Measurements from ENCODE around the gene GMCL2.

The GMCL2 gene

GRCh38 chr5:178143246-178143645, 43.9 kb downstream of the GMCL2 start:
- no peak for DNase-seq (ENCODE audit: low read depth)
- no peak for TF ChIP-seq CTCF (IDR thresholded peaks at IDR 0.05; ENCODE audit: control insufficient read depth, extremely low read depth, insufficient read depth)
- no peak overlapping the region for H3K4me3 ChIP-seq (ENCODE audit: low read depth, low read length)

GRCh38 chr5:178142642-178143041, 44.5 kb downstream of the GMCL2 start:
- no peak for DNase-seq (ENCODE audit: low read depth)
- TF ChIP-seq CTCF (IDR thresholded peaks at IDR 0.05; ENCODE audit: control insufficient read depth, extremely low read depth, insufficient read depth) = no peak

GRCh38 chr5:178141550-178141949, 45.6 kb downstream of the GMCL2 start:
- no peak overlapping the region for H3K4me3 ChIP-seq (ENCODE audit: low read depth, low read length)
- DNase-seq (ENCODE audit: low read depth) = no peak
- TF ChIP-seq CTCF (IDR thresholded peaks at IDR 0.05; ENCODE audit: control insufficient read depth, extremely low read depth, insufficient read depth) = no peak

More at GRCh38 chr5:178142642-178143041, 44.5 kb downstream of the GMCL2 start:
- no peak overlapping the region for H3K4me3 ChIP-seq (ENCODE audit: low read depth, low read length)

- no peak overlapping the region for H3K4me3 ChIP-seq (ENCODE audit: low read depth, low read length)
- no peak for DNase-seq (ENCODE audit: low read depth)
- TF ChIP-seq CTCF (IDR thresholded peaks at IDR 0.05; ENCODE audit: control insufficient read depth, extremely low read depth, insufficient read depth) = no peak
Measured at GRCh38 chr5:178137991-178138390, 49.2 kb downstream of the GMCL2 start.

GRCh38 chr5:178136990-178137389, 50.2 kb downstream of the GMCL2 start:
- DNase-seq (ENCODE audit: low read depth) = no peak
- TF ChIP-seq CTCF (IDR thresholded peaks at IDR 0.05; ENCODE audit: control insufficient read depth, extremely low read depth, insufficient read depth) = no peak
- H3K4me3 ChIP-seq (ENCODE audit: low read depth, low read length) = no peak overlapping the region

Measured in LNCaP clone FGC (cell line).